HG02642 (cell line): Measurements from ENCODE around the gene MRGPRD.

Source experiments
- ATAC-seq: cut with Tn5 transposase; IDR thresholded peaks from one replicate; pipeline ENCODE4 v1.9.1; 2021; ENCODE audit warnings: mild to moderate bottlenecking; ENCODE audit not compliant: unreplicated experiment, poor library complexity

The MRGPRD gene

DNA sequence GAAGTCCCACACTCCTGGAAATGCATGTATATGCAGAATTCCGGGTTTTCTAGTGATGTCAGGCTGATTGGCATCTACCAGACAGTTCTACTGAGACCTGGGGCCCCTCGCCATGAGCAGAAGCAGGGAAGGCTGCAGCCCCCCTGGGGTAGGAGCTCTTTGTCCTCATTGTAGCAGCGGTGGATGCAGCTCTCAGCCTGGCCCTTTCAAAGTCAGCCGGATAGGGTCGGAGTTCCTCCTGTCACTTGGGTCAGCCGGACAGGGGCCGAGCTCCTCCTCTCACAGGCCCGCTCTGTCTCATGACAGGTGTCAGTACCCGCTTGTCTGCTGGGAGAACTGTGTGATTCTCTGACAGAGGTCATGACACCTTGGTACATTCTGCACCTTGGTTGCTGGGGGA is 30.0 kb downstream of the MRGPRD start:
- ATAC-seq = no peak

DNA sequence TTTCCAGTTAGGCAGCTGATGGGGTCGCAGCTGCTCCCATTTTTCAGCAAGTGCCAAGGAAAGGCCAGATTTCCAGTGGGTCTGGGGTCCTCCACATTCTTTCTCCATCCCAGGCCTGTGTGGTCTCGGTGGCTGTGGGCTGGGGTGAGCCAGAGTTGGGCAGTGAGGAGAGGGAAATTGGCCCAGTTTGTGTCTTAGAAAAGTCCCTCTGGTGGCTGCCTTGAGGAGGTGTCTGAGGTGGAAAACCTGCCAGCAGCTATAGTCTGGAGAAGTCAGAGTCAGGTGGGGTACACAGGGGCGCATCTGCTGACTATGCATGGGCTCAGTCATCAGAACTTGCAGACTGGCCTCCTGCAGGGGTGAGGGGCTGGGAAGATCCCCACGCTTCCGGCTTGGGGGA is 30.5 kb downstream of the MRGPRD start:
- no peak for ATAC-seq

GRCh38 chr11:68948935-68949334 is 31.9 kb downstream of the MRGPRD start:
- no peak for ATAC-seq

GRCh38 chr11:68948496-68948895 is 32.3 kb downstream of the MRGPRD start:
- no peak for ATAC-seq

GRCh38 chr11:68947151-68947550 is 33.6 kb downstream of the MRGPRD start:
- no peak for ATAC-seq

GRCh38 chr11:68946416-68947090 is 34.2 kb downstream of the MRGPRD start:
- ATAC-seq = no peak

- ATAC-seq = no peak
Measured at GRCh38 chr11:68942751-68943271, 38.0 kb downstream of the MRGPRD start.

- ATAC-seq = no peak
Measured at GRCh38 chr11:68942095-68942620, 38.6 kb downstream of the MRGPRD start.

GRCh38 chr11:68941324-68942094 is 39.3 kb downstream of the MRGPRD start:
- no peak for ATAC-seq

DNA sequence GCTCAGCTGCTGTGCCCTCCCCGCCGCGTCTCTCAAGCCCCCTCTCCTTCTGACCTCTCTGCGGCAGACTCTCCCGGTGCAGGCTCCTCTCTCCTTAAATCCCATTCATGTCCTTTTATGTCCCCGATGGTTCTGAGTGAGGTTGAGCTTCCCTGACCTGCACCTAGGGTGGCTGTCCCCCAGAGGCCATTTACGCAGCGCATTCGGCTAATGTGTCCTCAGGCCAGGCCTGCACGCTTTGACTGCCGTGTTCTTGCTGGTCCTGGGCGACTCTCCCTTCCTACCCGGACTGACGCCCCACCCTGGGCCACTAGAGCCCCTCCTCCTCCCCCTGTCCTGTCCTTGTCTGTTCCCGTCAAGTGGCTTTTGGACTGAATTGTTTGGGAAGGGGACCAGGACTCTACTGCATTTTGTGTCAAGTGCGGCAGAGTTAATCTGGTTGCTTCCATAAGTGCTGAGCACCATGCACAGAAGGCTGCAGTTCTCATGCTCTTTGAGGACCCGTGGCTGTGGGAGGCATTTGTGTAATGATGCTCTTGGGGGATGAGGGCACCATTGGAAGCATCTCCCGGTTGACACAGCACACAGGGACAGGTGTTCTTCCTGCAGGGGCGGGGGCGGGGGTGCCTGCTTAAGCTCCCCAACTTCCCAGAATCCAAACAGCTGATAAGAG is 40.0 kb downstream of the MRGPRD start:
- ATAC-seq = no peak

GRCh38 chr11:68939583-68940555 is 40.9 kb downstream of the MRGPRD start:
- no peak for ATAC-seq

DNA sequence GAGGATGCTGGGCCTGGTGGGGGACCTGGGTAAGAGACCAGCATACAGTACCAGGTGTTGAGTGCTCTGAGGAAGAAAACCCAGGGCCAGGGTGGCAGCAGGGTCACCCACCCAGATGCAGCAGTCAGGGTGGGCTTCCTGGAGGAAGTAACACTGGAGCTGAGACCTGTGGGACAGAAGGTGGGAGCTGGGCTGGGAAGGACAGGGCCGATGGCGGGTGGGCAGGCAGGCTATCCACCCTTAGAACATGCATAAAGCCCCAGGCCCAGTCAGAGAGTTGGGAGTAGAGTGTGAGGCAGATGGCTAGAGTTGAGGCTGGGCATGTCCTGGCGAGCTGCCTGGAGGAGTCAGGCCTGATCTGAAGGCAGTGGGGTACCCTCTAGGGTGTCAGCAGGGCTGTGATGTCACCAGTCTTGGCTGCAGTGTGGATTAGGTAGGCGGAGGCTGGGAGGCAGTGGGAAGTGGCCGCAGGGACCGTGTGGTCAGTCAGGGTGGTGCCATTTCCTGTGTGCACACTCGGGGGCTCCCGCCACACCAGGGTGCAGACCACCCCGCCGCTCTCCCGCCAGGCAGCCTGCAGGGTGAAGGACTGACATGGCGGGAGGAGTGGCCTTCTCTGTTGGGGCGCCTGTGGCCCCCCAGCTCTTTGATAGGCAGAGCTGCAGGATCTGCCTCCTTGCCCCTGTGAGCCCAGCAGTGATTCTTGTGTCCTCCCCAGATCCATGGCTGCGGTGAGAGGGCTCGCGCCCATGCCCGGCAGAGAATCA is 41.8 kb downstream of the MRGPRD start:
- no peak for ATAC-seq

DNA sequence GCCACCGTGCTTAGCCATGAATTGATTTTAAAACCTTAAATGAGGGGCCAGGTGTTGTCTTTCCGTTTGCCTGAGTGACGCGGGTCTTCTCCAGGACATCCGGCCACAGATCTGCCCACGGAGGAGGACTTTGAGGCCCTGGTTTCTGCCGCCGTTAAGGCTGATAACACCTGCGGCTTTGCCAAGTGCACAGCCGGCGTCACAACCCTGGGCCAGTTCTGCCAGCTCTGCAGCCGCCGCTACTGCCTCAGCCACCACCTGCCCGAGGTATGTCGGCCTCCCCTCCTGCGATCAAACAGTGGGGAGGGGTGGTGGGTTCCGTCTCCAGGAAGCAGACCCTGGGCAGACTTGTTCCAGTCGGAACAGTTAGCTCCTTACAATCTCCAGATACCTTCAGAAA is 42.7 kb downstream of the MRGPRD start:
- ATAC-seq = no peak

GRCh38 chr11:68936676-68937620 is 43.8 kb downstream of the MRGPRD start:
- ATAC-seq = no peak

- no peak for ATAC-seq
Measured at GRCh38 chr11:68936358-68936636, 44.5 kb downstream of the MRGPRD start.

DNA sequence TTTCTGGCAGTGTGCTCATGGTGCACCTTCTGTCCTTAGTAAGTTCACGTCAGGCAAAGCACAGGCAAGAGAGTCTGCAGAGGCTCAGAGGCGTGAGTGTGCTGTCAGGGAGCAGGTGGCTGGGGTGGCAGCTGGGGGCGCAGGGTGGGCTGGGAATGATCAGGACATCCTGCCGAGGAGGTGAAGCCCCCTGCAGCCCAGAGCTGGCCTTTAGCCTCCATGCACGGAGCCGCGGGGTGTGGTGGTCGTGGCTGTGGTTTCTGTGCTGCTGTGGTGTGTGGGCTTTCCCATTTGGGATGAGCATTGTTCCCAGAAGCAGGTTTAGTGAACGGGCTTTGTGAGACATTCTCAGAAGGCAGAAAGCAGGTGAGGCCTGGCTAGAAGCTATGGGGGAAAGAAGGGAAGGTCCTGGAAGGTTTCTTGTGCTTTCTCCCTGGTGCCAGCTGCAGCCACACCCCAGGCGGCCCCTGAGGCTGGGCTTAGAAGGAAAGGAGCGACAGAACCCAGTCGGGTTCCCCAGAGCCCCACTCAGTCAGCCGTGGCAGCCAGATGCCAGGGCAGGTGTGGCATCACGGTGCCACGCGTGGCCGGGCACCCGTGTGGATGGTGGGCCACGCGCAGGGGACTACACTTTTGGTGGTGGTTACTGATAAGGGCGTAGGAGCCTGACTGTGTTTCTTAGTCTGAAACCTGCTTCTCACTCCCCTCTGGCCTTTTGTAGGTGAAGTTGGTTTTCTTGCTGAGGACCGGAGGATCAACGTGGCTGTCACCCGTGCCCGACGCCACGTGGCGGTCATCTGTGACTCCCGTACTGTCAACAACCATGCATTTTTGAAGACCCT is 45.0 kb downstream of the MRGPRD start:
- ATAC-seq = no peak

- no peak for ATAC-seq
Measured at GRCh38 chr11:68935066-68935465, 45.7 kb downstream of the MRGPRD start.
